Measurements from ENCODE around the gene HSPB2.
"Not testable (repeated sequence)": the region's sequence is repeated elsewhere in the genome, so short reads cannot be mapped to it uniquely, and the experiment has no call there.

DNA sequence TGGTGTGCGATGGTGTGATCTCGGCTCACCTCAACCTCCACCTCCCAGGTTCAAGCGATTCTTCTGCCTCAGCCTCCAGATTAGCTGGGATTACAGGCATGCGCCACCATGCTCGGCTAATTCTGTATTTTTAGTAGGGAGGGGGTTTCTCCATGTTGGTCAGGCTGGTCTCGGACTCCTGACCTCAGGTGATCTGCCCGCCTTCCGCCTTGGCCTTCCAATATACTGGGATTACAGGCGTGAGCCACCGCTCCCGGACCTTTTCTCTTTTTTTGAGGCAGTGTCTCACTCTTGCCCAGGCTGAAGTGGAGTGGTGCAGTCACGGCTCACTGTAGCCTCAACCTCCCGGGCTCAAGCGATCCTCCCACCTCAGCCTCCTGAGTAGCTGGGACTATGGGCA lies 20.6 kb downstream of the HSPB2 start:
- TF ChIP-seq, protein P1, sequence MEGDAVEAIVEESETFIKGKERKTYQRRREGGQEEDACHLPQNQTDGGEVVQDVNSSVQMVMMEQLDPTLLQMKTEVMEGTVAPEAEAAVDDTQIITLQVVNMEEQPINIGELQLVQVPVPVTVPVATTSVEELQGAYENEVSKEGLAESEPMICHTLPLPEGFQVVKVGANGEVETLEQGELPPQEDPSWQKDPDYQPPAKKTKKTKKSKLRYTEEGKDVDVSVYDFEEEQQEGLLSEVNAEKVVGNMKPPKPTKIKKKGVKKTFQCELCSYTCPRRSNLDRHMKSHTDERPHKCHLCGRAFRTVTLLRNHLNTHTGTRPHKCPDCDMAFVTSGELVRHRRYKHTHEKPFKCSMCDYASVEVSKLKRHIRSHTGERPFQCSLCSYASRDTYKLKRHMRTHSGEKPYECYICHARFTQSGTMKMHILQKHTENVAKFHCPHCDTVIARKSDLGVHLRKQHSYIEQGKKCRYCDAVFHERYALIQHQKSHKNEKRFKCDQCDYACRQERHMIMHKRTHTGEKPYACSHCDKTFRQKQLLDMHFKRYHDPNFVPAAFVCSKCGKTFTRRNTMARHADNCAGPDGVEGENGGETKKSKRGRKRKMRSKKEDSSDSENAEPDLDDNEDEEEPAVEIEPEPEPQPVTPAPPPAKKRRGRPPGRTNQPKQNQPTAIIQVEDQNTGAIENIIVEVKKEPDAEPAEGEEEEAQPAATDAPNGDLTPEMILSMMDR (IDR thresholded peaks at IDR 0.05), result not testable (repeated sequence)
- TF ChIP-seq POLR2A (IDR thresholded peaks at IDR 0.05), result not testable (repeated sequence)
